ENCODE results near the gene TSPAN13.

DNA sequence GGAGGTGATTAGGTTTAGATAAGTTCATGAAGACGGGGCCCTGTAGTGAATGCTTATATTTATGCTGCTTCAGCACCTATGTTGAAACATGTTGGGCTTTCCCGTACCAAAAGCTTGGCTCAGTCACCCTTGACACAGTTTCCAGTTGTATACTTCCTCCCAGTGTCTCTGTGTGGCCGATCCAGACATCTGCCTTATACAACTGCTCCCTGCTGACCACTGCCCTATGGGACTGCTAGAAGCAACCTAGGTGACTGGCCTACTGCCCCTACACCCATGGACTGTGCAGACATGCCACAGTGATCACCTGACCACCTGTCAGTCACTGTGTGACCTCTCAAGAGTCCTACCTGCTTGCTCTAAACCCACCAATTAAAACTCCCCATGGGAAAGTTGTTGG, 22.6 kb upstream of the TSPAN13 start:
- TF ChIP-seq CTCF (IDR thresholded peaks at IDR 0.05; ENCODE audit: insufficient read depth, low read depth, low read length) (no peak), EZH2 (IDR thresholded peaks at IDR 0.05; ENCODE audit: insufficient read depth, low read length) (no peak)
